Measurements from ENCODE around the gene AHRR.
A peak's percentile ranks its signal among the peaks of the same experiment; 100 is the strongest.

Gene AHRR

DNA sequence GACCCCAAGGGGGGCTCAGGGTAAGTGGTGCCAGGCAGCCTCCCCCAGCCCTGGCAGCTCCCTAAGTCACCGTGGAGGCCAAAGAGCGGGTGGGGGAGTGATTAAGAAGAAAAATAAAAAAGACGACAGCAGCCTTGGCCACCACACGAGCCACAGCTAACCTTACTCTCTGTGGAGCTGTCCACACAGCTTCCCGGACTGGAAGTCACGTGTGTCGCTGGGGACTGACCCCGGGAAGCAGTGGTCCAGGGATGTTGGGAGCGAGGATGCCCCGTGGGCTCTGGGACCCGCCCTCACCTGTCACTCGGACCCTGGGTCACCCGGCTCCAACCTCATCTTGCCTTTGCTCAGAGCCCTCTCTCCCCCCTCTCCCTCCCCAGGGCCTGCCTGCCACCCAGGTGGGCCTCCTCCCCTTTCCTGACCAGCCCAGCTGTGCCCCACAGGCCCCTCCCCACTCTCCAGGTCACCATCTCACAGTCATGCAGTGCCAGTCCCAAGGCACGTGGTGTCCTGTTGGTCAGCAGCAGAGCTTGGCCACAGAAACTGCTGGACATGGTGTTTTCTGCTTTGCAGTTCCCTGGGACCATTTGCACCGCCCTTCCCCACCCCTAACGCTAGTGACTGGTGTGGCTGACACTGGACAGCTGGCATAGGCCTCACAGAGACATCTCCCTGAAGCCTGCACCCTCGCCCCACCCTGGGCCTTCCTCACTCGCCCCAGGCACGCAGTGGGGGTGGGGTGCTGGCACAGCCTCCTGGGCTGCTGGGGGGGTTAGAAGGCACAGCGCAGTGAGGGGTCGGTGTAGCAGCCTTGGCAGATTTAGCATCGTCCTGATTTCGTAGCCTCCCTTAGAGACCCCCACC is 111.6 kb downstream of the AHRR start:
- TF ChIP-seq, protein P1, sequence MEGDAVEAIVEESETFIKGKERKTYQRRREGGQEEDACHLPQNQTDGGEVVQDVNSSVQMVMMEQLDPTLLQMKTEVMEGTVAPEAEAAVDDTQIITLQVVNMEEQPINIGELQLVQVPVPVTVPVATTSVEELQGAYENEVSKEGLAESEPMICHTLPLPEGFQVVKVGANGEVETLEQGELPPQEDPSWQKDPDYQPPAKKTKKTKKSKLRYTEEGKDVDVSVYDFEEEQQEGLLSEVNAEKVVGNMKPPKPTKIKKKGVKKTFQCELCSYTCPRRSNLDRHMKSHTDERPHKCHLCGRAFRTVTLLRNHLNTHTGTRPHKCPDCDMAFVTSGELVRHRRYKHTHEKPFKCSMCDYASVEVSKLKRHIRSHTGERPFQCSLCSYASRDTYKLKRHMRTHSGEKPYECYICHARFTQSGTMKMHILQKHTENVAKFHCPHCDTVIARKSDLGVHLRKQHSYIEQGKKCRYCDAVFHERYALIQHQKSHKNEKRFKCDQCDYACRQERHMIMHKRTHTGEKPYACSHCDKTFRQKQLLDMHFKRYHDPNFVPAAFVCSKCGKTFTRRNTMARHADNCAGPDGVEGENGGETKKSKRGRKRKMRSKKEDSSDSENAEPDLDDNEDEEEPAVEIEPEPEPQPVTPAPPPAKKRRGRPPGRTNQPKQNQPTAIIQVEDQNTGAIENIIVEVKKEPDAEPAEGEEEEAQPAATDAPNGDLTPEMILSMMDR (IDR thresholded peaks at IDR 0.05) = no peak
- Histone ChIP-seq H3K27ac (no peak overlapping the region), H3K4me3 (no peak overlapping the region)
- DNase-seq (ENCODE audit: low spot score) = no peak

DNA sequence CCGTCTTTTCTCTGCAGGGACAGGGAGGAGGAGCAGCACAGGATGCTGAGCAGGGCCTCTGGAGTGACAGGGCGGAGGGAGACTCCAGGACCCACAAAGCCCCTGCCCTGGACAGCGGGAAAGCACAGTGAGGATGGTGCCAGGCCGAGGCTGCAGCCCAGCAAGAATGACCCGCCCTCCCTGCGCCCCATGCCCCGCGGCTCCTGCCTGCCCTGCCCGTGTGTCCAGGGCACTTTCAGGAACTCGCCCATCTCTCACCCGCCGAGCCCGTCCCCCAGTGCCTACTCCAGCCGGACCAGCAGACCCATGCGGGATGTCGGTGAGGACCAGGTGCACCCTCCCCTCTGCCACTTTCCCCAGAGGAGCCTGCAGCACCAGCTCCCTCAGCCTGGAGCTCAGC is 112.3 kb downstream of the AHRR start:
- DNase-seq (ENCODE audit: low spot score) = no peak
- Histone ChIP-seq H3K4me3 (no peak overlapping the region), H3K27ac (no peak overlapping the region)
- TF ChIP-seq, protein P1 (IDR thresholded peaks at IDR 0.05) = no peak

DNA sequence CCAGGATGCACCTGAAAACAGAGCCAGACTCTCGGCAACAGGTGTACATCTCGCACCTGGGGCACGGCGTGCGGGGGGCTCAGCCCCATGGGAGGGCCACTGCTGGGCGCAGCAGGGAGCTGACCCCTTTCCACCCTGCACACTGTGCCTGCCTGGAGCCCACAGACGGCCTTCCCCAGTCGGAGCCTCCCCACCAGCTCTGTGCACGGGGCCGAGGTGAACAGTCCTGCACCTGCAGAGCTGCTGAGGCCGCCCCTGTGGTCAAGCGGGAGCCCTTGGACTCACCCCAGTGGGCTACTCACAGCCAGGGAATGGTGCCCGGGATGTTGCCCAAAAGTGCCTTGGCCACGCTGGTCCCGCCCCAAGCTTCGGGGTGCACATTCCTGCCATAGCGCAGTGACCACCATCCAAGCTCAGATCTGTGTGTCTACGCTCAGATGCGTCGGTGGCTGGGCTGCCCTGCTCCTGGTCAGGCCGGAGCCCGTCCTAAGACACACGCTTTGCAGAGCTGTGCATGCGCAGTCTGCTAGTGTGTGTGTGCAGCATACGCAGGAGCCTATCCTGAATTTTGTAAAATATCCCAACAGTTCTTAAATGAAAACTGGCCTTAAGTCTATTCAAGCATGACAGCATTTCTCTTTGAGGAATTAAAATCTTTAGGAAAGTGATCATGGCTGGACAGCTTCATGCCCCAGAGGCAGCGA is 113.1 kb downstream of the AHRR start:
- Histone ChIP-seq H3K4me3 (no peak overlapping the region), H3K27ac (no peak overlapping the region)
- TF ChIP-seq, protein P1 (IDR thresholded peaks at IDR 0.05) = no peak
- no peak for DNase-seq (ENCODE audit: low spot score)

DNA sequence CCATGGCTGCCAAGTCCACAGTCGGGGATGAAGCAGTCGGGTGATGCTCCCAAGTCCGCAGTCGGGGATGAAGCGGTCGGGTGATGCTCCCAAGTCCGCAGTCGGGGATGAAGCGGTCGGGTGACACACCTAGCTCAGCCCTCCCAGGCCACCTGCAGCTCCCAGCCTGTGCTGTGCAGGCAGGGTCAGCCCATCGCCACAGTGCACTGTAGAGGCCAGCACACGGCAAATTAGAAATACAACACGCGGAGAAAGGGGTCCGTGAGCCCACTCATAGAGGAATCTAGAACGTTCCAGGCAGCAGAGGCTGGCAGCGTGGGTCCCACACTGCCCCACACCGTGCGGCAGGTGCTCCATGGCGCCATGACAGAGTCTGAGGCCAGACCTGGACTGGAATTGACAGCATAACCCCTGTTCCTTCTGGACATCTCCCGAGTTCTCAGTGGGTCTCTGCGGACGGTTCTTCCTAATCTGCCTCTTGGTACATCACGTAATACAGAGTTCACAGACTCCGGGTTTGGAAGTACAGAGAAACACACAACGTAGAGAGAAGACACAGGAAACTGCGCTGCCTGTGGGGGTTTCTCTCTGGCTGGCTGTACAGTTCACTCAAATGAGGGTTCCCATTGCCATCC is 113.8 kb downstream of the AHRR start:
- Histone ChIP-seq H3K4me3 (no peak overlapping the region), H3K27ac (no peak overlapping the region)
- TF ChIP-seq, protein P1 (IDR thresholded peaks at IDR 0.05) = no peak
- DNase-seq (ENCODE audit: low spot score) = peak; percentile 41

DNA sequence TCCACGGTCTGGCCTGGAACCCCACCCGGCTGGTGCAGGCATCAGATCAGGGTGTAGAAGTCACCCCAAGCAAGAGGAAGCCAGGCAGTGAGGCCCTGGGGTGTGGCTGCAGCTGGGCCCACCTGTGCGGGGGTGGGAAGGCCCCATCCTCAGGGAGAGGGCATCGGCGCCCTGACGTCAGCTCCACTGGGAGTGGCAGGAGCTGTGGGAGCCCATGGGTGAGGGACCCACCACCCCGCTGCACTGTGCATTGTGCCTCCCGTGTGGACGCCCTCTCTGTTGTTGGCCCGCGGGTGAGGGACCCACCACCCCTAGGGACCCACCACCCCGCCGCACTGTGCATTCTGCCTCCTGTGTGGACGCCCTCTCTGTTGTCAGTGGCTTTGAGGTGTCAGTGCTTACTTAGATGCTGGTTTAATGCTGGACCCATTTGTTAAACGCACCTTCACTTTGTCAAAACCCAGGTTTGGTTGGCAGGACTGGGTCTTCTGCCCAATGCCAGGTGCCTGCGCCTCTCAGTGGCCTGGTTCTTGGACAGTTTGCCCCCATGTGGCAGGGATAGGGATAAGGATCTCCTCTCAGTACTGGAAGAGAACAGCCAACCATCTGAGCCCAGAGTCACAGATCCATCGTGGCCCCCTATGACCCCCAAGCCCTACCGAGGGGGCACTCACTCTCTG is 114.6 kb downstream of the AHRR start:
- Histone ChIP-seq H3K27ac (no peak overlapping the region), H3K4me3 (no peak overlapping the region)
- TF ChIP-seq, protein P1 (IDR thresholded peaks at IDR 0.05) = no peak
- DNase-seq (ENCODE audit: low spot score) = peak; percentile 72

DNA sequence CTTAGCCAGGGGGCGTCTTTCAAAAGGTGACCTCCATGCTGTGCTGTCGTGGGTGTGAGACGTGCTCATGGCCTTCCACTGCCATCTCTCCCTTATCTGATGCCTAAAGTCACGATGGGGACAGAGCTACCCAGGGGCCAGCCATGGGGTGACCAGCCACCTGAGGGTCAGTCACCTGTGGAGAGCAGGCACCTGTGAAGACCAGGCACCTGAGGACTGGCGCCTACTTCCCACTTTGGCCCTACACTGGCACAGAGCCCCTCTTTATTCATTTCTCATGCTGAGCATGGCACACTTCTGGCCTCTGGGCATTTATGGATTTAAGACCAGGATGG is 115.1 kb downstream of the AHRR start:
- DNase-seq (ENCODE audit: low spot score) = no peak

More for the DNA sequence above, 115.1 kb downstream of the AHRR start:
- TF ChIP-seq, protein P1 (IDR thresholded peaks at IDR 0.05) = no peak
- Histone ChIP-seq H3K4me3 (no peak overlapping the region), H3K27ac (no peak overlapping the region)
